GM19035 (cell line): ENCODE data around the gene MRNIP.

Experiments used
- ATAC-seq: cut with Tn5 transposase; IDR thresholded peaks from one replicate; pipeline ENCODE4 v1.9.1; 2021; ENCODE audit not compliant: unreplicated experiment

The MRNIP gene

DNA sequence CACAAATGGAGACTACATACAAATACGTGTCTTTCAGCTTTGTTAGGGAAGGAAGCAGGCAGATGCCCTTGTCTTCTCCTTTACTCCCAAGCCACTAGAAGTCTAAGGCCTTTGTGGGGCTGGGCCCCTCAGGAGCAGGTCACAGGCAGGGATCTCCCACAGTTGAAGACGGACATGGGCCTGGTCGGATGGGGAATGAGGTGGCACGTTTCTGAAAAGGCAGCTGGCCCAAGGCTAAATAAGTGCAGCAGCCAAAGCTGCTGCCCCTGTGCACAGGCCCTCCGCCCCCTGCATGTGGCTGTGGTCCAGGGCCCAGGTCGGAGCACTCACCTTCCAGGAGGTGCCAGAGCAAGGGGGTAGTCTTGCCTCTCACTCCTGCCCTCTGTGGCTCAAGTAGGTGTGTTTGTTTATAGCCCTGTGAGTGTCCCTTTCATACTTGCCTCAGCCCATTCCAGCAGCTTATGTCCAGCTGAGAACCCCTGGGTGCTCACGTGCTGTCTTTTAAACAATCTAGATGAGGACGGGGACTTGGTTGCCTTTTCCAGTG is 36.1 kb downstream of the MRNIP start:
- ATAC-seq = no peak

DNA sequence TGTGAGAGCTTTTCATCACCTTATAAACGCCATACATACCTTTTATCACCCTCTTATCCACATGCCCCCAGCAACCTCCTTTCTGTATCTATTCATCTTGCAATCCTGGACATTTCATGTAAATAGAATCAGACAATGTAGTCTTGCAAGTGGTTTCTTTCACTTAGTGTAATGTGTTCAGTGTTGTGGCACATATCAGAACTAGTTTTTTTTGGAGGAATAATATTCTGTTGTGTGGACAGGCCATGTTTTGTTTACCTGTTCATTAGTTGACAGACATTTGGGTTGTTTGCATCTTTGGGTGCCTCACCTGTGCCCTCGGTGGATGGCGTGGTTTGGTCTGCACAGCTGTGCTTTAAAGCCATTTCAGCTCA is 36.6 kb downstream of the MRNIP start:
- no peak for ATAC-seq

DNA sequence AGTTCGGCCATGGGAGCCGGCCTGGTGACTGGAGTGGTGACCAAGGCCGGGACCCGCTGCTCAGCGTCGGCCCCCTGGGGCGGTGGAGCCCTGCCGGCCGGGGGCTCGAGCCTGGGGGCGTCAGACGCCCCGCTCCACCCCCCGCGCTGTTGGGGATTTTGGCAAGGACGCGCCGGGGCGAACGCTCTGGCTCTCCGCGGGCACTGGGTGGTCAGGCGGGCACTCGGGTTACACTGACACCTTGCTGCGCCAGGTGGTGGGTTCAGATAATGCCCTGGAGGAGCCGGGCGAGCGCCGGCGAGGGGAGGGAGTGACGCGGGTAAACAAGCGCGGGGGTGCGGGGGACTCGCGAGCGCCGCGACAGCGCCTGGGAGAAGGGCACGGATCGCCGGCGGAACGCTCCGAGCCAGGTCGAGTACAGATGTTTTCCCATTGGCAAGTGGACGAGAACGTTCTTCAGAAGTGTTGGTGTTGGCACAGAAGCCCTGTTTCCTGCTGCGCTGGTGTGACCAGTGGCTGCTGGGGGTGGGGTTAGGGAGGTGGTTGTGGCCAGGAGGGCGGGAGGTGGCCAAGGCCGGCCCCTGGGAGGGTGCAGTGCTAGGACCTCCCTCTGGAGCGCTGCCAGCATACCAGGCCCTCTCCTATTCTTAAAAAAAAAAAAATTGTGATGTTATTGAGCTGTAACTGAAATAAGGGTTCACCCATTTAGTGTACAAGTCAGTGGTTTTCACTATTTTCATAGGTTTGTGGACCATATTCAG is 37.1 kb downstream of the MRNIP start:
- peak; percentile 43 for ATAC-seq

DNA sequence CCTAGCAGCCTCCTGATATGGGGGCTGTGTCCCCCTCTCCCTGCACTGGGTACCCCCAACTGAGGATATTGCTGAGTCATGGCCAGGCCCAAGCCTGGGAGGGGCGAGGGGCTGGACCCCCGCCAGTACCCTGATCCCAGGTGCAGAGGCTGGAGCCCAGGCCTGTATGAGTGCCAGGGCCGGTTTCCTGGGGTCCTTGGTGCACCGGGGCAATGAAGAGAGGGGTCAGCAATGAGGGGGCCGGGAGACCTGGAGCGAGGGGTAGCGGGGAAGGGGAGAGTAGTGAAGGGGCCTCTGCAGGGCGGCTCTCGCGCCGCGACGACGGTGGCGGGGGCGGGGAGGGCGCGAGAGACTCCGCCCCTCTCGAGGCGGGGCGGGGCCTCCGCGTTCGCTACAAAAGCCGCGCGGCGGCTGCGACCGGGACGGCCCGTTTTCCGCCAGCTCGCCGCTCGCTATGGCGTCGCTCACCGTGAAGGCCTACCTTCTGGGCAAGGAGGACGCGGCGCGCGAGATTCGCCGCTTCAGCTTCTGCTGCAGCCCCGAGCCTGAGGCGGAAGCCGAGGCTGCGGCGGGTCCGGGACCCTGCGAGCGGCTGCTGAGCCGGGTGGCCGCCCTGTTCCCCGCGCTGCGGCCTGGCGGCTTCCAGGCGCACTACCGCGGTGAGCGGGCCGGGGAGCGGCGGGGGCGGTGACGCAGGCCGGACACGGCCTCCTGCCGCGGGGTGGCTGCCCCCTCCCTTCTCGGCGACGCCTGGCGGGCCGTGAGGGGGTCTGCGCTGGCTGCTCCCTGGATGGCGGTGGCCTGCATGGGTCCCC is 37.9 kb downstream of the MRNIP start, which contains the start of gene SQSTM1:
SQSTM1 (plus strand) TSS at position 423 of the 815 bp plus-strand sequence; CDS start at position 455, 32 bp downstream.
- ATAC-seq = peak; percentile 36

DNA sequence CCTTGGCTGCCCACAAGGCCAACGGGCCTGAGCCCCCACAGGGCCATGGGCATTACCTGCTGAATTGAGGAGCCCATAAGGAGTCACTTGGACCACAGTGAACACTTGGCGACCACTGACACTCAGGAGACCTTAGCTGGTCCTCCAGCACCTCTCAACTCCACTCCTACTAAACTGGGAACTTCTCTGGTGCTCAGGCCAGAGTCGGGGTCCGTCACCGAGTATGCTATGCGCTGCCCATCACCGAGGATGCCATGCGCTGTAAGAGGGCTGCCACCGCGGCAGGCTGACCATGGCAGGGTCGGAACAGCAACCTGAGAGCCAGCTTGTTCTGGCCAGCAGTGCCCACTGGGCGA is 38.5 kb downstream of the MRNIP start:
- ATAC-seq = no peak

DNA sequence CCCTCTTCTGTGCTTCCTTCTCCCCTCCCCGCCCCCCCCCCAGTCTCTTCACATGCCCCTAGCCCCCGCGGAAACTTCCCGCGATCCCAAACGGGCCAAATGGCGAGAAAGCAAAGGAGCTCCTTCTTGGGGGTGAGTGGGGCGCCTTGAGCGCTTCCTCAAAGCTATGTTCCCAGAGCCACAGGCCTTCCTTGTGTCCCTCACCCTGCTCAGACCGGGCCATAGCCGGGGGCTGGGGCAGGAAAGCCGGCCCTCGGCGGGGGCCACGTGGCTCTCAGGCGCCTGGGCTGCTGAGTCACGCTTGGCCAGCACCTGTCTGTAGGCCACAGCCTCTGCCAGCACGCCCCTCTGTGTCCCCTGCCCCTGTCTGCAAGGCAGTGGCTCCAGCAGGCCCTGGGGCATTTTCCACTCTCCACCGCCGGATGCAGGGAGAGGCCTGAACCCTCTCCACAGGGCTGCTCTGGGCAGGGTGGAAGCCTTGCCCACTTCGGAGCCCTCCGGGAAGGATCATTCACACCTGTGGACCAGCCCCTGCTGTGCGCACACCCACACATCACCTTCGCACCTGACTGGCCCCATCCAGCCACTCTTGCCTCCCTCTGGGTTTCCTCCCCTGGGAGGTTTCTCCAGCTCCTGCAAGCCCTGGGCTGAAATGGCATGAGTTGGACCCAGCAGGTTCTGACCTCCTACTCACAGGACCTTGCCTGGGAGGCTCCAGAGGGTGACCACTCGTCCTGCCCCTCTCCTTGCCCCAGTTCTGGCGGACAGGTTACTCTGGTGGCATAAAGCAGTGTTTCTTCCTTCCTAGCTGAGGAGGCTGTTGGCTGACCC is 39.1 kb downstream of the MRNIP start:
- ATAC-seq = no peak

DNA sequence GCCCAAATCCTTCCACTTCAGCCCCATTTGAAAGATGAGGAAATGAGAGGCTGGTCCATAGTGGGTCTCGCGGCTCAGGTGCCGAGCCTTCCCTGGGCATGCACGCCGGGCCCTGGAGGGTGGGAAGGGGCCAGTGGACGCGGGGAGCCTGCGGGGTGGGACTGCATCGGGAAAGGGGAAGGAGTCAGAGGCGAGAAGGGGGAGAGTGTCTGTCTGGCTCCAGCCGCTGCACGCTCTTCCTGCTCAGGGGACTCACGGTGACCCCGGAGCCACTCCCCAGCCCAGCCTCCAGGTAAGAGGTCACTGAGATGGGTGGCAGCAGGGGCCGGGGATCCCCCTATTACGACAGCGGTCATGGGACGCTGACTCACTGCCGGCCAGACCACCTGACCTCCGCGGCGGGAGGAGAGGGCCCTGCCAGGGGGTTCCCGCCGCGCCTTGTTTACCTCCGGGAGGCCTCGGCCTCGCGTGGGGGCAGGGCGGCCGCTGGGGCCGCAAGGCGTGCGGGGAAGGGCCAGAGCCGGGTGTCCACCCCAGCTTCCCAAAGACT is 39.8 kb downstream of the MRNIP start:
- ATAC-seq = peak; percentile 61

DNA sequence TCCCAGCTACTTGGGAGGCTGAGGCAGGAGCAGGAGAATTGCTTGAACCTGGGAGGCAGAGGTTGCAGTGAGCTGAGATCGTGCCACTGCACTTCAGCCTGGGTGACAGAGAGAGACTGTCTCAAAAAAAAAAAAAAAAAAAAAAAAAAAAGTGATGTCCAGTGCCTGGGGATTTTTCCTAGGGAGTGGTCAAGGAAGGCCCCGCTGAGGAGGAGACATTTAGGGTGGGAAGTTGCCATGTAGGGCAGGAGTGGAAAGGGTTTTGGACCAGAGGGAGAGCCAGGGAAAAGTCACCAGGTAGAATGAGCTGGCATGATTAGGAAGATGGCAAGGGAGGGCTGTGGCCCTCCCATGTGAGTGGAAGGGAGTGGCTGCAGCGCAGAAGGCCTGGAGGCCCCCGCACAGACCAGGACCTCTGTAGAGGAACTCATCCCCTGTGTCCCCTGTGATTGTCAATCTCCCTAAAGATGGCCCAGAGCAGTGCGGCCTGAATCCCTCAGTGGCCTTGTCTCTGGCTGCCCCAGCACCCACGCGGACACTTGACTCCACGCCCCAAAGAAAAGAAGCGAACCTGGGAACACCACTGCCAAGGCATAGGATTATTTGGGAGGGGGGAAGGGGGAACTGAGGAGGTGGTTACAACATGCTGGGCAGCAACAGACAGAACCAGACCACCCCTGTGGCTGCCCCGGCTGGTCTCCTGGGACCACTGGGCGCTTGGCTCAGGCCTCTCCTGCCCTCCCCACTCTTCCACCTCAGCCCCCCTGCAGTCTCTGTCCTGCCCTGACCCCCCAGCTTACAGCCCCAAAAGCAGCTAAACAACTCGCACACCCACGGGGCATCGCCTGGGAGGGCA is 40.5 kb downstream of the MRNIP start:
- no peak for ATAC-seq

DNA sequence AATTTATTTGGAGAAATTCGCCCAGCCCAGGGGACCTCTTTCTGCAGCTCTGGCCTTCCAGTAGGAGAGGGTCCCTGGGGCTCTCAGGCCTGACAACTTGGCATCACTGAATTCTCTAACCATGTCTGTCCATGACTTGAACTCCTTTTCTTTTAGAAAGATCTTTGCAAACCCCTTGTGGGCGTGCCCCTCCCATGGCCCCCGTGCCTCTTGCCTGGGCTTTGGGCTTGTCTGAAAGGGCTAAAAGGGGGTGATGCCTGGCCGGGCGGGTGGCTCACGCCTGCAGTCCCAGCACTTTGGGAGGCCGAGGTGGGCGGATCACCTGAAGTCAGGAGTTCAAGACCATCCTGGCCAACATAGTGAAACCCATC is 41.2 kb downstream of the MRNIP start:
- ATAC-seq = no peak

DNA sequence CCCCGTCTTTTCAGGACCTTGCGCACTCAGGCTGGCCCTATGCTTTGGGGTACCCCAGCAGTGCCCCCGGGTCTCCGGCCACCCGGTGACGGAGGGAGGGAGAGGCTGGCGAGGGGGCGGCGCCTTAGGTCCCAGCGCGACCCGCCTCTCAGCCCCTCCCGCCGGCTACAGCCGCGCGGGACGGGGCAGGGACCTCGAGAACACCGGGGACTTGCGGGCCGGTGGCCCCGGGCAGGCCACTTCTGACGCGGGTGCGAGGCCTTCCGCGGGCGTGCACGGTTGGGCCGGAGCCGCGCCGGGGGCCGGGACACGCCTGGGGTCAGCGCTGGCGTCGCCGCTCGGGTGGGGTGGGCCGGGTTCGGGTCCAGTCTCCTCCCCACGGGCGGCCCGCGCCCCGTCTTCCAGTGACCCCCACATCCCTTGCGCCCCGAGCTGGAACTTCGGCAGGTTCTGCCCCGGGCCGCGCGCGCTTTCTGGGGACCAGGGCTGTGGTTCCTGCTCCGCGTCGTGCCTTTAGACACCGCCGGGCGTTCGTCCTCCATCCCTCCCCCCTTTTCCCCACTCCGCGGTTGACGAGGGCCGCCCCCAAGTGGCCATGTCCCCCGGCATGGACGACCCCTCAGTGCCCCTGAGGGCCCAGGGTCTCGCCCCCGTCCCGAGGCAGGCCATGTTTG is 41.7 kb downstream of the MRNIP start:
- ATAC-seq = no peak

DNA sequence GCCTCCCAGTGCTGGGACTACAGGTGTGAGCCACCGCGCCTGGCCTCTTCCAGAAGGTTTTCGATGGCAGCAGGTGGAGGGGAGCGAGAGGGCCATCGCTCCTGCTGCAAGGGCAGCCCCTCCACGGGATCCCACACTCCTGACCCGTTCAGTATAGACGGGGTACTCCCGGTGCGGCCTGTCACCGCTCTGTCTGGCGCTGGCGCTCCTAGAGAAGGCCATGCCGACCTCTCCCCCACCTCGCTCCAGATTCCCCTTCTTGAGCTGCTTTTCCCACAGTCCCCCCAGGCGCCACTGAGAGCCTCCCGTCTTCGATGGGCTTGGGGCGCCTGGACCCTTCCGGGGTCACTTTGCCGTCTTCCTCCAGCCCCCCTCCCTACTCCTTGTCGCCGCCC is 42.2 kb downstream of the MRNIP start:
- no peak for ATAC-seq

DNA sequence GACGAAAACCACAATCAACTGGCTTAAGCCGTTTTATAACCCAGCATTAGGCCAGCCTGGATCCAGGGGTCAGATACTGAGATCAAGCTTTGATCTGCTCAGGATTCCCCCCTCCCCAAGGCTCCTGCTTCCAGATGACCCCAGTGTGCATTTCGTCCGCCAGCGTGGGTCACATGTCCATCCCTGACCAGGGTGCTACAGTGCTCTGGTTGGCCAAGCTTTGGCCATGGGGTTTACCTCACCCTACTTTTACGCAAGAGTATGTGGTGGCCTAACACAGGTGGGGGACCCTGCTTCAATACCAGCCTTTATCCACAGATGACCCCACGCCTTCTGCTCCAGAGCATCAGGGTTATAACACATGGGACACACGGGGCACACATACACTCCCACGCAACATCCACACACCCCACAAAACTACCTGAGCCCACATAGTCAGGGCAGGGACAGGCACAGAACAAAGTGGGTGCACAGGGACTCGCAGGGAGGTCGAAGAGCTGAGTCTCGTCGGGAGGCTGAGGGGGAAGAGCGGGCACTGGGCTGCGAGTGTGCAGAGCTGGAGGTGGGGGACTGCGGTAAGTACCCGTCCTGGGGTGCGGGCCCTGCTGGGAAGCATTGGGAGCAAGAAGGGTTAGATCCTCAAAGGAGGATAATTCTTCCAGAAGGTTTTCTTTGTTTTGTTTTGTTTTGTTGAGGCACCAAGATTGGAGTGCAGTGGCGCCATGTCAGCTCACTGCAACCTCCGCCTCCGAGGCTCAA is 42.9 kb downstream of the MRNIP start:
- ATAC-seq = no peak

DNA sequence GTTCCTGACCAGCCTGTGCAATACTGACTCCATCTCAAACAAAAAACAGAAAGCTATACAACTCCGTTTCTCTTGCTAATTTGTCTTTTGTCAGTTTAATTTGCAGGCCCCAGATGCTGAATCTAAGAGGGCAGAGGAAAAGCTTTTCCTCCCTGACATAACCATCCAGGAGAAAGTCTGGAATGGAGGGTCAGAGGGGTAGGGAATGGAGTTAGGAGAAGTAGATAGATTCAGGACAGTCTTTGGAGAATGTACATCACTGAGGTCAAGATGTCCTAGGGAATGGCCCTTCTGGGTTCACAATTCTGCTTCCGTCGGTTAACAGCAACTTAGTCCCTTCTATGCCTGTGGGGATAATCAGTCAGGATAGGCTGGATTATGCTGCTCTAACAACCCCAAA is 44.5 kb downstream of the MRNIP start:
- ATAC-seq = no peak

DNA sequence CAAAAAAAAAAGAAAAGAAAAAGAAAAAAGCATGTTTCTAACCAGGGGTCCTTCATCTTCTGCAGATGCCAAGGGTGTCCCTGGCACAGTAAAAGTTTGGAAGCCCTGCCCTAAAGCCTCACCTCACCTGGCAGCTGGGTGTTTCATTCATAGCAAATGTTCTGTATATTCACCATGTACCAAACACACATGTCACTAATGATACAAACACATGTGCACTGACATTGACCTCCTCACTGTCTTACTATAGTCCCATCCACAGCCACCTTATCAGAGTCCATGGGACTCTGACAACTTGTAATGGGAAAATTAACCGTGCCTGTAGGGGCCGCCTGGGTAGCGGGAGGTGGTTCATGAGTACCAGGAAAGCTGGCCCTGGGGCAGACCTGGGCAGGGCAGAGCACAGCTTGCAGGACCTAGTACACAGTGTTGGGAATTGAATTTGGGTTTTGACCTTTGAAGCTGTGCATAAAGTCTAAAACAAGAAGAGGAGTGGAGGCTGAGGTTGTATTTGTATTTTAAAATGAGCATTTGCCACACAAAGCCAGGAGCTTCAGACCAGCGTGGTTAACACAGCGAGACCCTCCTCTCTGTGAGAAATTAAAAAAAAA is 45.5 kb downstream of the MRNIP start:
- no peak for ATAC-seq

DNA sequence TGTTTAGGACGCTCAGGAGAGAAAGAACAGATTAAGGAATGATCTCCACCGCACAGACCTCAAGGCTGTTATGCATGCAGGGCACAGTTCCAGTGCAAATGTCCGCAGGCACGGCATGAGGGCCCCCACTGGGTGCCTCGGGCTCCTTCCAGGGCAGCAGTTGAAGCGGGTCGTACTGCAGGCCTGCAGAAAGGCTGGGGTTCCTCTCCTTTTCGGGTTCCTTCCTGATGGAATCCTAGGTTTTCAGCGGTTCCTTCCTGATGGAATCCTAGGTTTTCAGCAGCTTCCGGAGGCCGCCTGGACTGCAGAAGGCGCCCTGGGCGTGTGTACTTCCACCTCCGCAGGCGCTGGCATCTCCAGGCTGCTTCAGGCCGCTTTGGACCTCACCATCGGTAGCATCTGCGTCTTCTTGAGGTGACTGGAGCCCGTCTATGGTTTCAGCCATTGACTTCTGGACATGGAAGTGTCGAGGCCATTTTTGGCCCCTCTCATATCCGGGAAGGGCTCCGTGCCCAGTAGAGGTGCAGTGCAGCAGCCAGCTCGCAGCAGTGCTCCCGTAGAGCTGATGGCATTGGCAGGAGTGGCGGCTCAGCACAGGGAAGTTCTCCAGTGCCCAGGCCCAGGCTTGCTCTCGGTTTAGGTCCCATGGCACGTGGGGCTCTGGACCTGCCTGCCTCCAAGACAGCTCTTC is 46.3 kb downstream of the MRNIP start:
- no peak for ATAC-seq

DNA sequence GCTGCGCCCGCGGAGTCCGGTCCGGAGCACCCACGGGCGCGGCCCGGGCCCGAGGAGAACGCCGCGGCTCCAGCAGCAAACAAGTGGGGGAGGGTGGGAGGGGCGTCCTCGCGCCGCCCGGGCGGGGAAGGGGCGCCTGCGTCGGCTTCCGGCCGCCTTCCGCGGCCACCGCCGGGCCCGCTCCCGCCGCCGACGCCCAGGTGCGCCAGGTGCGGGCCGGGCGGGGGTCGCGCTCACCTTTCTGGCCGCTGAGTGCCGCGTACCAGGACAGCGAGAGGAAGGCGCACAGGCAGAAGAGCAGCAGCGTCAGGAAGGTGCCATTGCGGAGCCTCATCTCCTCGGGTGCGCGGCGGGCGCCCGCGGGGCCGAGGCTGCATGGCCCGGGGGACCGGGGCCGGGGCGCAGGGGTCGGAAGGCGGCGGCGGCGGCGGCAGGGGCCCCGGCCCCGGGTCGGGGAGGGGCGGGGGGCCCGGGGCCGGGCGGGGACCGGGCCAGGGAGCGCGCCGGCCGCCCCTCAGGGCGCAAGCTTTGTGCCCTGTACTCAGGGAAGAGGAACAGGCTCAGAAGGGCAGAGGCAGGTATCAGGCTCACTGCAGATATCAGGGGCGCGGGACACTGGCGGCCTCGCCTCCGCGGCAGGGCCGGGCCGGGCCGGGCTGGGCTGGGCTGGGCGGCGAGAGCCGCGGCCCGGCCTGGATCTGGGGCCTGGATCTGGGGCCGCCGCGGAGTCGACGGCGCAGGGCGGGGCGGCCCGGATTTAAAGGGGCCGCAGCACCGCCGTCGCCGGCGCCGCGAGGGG is 52.2 kb downstream of the MRNIP start, which contains the start of gene MGAT4B:
MGAT4B (minus strand) TSS at position 617 of the 799 bp plus-strand sequence; CDS start at position 334, 283 bp downstream.
- ATAC-seq = peak; percentile 64
